ENCODE results near the gene GYPC.

The GYPC gene

DNA sequence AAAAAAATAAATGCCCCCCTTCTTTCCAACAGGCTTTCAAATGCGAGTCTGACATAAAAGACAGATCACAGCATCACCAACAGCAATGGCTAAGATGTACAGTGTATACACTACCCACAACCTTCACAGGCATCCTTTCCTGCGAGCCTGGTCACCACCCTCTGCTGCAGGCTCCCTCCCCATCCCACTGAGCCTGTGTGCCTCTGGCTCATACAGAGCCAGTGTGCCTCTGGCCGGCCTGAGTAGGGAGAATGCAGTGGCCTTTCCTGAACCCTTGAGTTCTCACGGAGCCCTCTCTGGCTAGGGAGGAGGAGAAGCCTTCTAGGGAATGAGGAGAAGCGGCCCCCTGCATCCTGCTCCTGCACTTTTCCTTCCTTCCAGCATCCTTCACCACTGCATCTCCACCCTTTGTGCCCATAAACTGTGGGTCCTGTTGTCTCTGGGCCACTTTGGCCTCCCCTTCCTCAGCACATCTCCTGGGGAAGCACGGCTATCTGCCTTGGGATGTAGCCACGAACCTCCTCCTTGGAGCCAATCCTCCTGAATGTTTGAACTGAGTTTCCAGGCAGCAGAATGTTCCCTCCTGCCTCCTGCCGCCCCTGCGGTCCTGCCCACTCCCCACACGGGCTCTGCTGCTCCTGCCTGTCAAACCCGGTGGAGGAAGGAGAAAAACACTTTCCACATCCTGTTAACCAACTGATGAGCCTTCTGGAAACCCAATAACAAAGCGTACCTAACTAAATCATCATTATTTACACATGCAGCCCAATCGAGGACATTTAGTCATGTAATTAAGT is 22.5 kb downstream of the GYPC start:
- H3K9ac ChIP-seq (ENCODE audit: low read depth, low read length, poor library complexity, severe bottlenecking), result no peak overlapping the region
- no peak overlapping the region for H3K4me3 ChIP-seq (ENCODE audit: low read length, poor library complexity, severe bottlenecking)
- TF ChIP-seq CTCF (conservative IDR thresholded peaks at IDR 0.05; ENCODE audit: low read length) (no peak), EZH2phosphoT487 (IDR thresholded peaks at IDR 0.05; ENCODE audit: borderline replicate concordance) (no peak)
- H3K27me3 ChIP-seq (ENCODE audit: insufficient read depth, low read length, poor library complexity, severe bottlenecking), result no peaks in the 10 kb centered on the region
- H3K9me3 ChIP-seq (ENCODE audit: insufficient read depth, low read depth, low read length), result peaks cover 20% of the 10 kb centered on the region; the same call in 1 of the 2 replicates
- H3K4me1 ChIP-seq (ENCODE audit: insufficient read depth, low read length, poor library complexity, severe bottlenecking), result no peaks in the 10 kb centered on the region
- no peaks in the 10 kb centered on the region for H3K9me2 ChIP-seq (replicated peaks; ENCODE audit: low read depth, low read length)
- no peak overlapping the region for H2AFZ ChIP-seq (ENCODE audit: low read length)
- H3F3A ChIP-seq (ENCODE audit: low read depth), result no peaks in the 10 kb centered on the region
- no peaks in the 10 kb centered on the region for H4K20me1 ChIP-seq (ENCODE audit: insufficient read depth, low read length, poor library complexity, severe bottlenecking)
- H3K4me2 ChIP-seq (ENCODE audit: low read depth, low read length, poor library complexity, severe bottlenecking), result no peak overlapping the region
- H3K79me2 ChIP-seq (ENCODE audit: insufficient read depth, low read length), result peaks cover 68% of the 10 kb centered on the region
- peaks cover 43% of the 10 kb centered on the region for H3K36me3 ChIP-seq (ENCODE audit: insufficient read depth, low read length)

DNA sequence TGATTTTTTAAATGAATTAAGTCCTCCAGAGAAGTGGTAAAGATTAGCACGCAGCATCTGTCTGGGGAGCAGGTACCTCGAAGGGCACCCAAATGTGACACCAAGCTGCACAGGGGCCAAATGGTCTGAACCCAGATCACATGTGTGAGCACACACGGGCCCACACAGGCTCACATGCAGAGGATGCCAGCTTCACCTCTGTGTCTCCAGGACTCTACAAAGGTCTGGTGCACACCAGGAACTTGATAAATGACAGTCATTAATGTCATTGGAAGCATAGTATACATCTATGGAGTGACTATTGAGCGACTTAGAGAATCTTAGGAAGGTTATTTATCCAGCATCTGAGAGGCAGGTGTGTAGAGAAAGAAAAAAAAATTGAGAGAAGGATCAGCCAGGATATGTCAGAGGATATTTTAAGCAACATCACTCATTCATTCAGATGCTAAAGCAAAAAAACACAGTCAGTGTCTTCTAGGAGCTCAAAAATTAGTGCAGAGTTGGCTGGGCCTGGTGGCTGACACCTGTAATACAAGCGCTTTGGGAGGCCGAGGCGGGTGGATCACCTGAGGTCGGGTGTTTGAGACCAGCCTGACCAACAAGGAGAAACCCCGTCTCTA is 23.2 kb downstream of the GYPC start:
- no peaks in the 10 kb centered on the region for H3K27me3 ChIP-seq (ENCODE audit: insufficient read depth, low read length, poor library complexity, severe bottlenecking)
- H3K79me2 ChIP-seq (ENCODE audit: insufficient read depth, low read length), result peaks cover 65% of the 10 kb centered on the region
- H3K4me1 ChIP-seq (ENCODE audit: insufficient read depth, low read length, poor library complexity, severe bottlenecking), result no peaks in the 10 kb centered on the region
- H3K4me3 ChIP-seq (ENCODE audit: low read length, poor library complexity, severe bottlenecking), result no peak overlapping the region
- no peak overlapping the region for H3K9ac ChIP-seq (ENCODE audit: low read depth, low read length, poor library complexity, severe bottlenecking)
- H3K36me3 ChIP-seq (ENCODE audit: insufficient read depth, low read length), result peaks cover 48% of the 10 kb centered on the region
- no peak overlapping the region for H2AFZ ChIP-seq (ENCODE audit: low read length)
- no peak overlapping the region for H3K4me2 ChIP-seq (ENCODE audit: low read depth, low read length, poor library complexity, severe bottlenecking)
- H3F3A ChIP-seq (ENCODE audit: low read depth), result no peaks in the 10 kb centered on the region
- no peaks in the 10 kb centered on the region for H4K20me1 ChIP-seq (ENCODE audit: insufficient read depth, low read length, poor library complexity, severe bottlenecking)
- no peaks in the 10 kb centered on the region for H3K9me2 ChIP-seq (replicated peaks; ENCODE audit: low read depth, low read length)
- TF ChIP-seq CTCF (conservative IDR thresholded peaks at IDR 0.05; ENCODE audit: low read length) (no peak), EZH2phosphoT487 (IDR thresholded peaks at IDR 0.05; ENCODE audit: borderline replicate concordance) (no peak)
- H3K9me3 ChIP-seq (ENCODE audit: insufficient read depth, low read depth, low read length), result peaks cover 20% of the 10 kb centered on the region; the same call in 1 of the 2 replicates

DNA sequence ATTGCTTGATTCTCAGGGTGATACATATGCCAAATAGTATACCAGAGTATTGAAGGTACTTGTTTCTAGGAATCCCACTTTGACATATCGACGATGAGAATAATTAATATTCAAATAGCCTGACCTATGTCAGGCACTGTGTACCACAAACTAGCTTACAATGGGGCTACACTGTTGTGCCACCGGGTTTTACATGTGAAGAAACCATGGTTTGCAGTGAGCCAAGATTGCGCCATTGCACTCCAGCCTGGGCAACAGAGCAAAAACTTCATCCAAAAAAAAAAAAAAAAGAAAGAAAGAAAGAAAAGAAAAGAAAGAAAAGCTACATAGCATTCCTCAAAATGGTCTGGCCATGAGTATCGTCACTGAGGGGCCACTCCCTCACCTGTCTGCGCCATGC is 25.5 kb downstream of the GYPC start:
- Histone ChIP-seq H3K9me2 (replicated peaks; ENCODE audit: low read depth, low read length) (no peaks in the 10 kb centered on the region), H3K4me1 (ENCODE audit: insufficient read depth, low read length, poor library complexity, severe bottlenecking) (no peaks in the 10 kb centered on the region), H3K4me3 (ENCODE audit: low read length, poor library complexity, severe bottlenecking) (no peak overlapping the region), H3K9me3 (ENCODE audit: insufficient read depth, low read depth, low read length) (peaks cover 1% of the 10 kb centered on the region; the same call in 1 of the 2 replicates), H3K27me3 (ENCODE audit: insufficient read depth, low read length, poor library complexity, severe bottlenecking) (no peaks in the 10 kb centered on the region), H2AFZ (ENCODE audit: low read length) (no peak overlapping the region), H3K9ac (ENCODE audit: low read depth, low read length, poor library complexity, severe bottlenecking) (no peak overlapping the region), H3K4me2 (ENCODE audit: low read depth, low read length, poor library complexity, severe bottlenecking) (no peak overlapping the region), H4K20me1 (ENCODE audit: insufficient read depth, low read length, poor library complexity, severe bottlenecking) (no peaks in the 10 kb centered on the region), H3K79me2 (ENCODE audit: insufficient read depth, low read length) (peaks cover 42% of the 10 kb centered on the region; the same call in 1 of the 2 replicates), H3F3A (ENCODE audit: low read depth) (no peaks in the 10 kb centered on the region), H3K36me3 (ENCODE audit: insufficient read depth, low read length) (peaks cover 42% of the 10 kb centered on the region; the same call in 1 of the 2 replicates)
- TF ChIP-seq EZH2phosphoT487 (IDR thresholded peaks at IDR 0.05; ENCODE audit: borderline replicate concordance), result no peak
- TF ChIP-seq CTCF (conservative IDR thresholded peaks at IDR 0.05; ENCODE audit: low read length), result no peak
